Thymus (tissue), 11 donors: ENCODE data around the gene ATR. TPM values are rescaled to one million over a fixed set of nuclear protein-coding genes. Genes with fewer than 3 reads are reported as not detected.
"Not testable (repeated sequence)": the region's sequence is repeated elsewhere in the genome, so short reads cannot be mapped to it uniquely, and the experiment has no call there.

Experiments
- DNase-seq, 9 donors: peaks; one replicate each; pipeline ENCODE4 v3.0.0-alpha.2; 2013; ENCODE audit warnings: low spot score in 9 of 9, low read depth in 6 of 9, missing footprints in 1 of 9
- H3K27ac ChIP-seq, 2 donors: one replicate each; pipeline ENCODE4 v1.5.1; 2013; ENCODE audit warnings: control low read depth in 1 of 2, low read depth in 1 of 2, low read length in 1 of 2, mild to moderate bottlenecking in 1 of 2, moderate library complexity in 1 of 2
- H3K27me3 ChIP-seq, 2 donors: one replicate each; pipeline ENCODE4 v1.5.1; 2013; ENCODE audit warnings: low read length in 1 of 2; ENCODE audit not compliant: control insufficient read depth in 2 of 2, insufficient read depth in 1 of 2
- H3K36me3 ChIP-seq, 2 donors: one replicate each; pipeline ENCODE4 v1.5.1; 2013; ENCODE audit warnings: low read length in 1 of 2, mild to moderate bottlenecking in 1 of 2, moderate library complexity in 1 of 2; ENCODE audit not compliant: control insufficient read depth in 2 of 2, insufficient read depth in 2 of 2
- H3K4me1 ChIP-seq, 2 donors: one replicate each; pipeline ENCODE4 v1.5.1; 2013; ENCODE audit warnings: low read length in 2 of 2; ENCODE audit not compliant: control insufficient read depth in 2 of 2, insufficient read depth in 2 of 2
- H3K4me3 ChIP-seq, 2 donors: one replicate each; pipeline ENCODE4 v1.5.1; 2013; ENCODE audit warnings: low read length in 2 of 2, control low read depth in 1 of 2, mild to moderate bottlenecking in 1 of 2
- H3K9me3 ChIP-seq, 2 donors: one replicate each; pipeline ENCODE4 v1.5.1; 2013; ENCODE audit warnings: low read length in 1 of 2, mild to moderate bottlenecking in 1 of 2; ENCODE audit not compliant: control insufficient read depth in 2 of 2, insufficient read depth in 1 of 2
- WGBS: extraction: QIAGEN DNeasy Blood & Tissue Kit; methylation state at CpG from one replicate; pipeline ENCODE4 v1.1.7; 2013; 5-methylcytosine and 5-hydroxymethylcytosine counted together
- polyA plus RNA-seq: library from polyadenylated mRNA; stranded (reverse); fragments of 200-250 nt; gene quantifications from one replicate; pipeline ENCODE4 v1.2.3, GENCODE V29; 2013
- total RNA-seq: library from RNA; stranded (reverse); fragments of 120-200 nt; gene quantifications from one replicate; pipeline ENCODE4 v1.2.4, GENCODE V29; 2013
- donor health status: healthy.

Gene ATR
- total and polyA plus RNA-seq, 2 donors, result 23.9 to 50.8 TPM

DNA sequence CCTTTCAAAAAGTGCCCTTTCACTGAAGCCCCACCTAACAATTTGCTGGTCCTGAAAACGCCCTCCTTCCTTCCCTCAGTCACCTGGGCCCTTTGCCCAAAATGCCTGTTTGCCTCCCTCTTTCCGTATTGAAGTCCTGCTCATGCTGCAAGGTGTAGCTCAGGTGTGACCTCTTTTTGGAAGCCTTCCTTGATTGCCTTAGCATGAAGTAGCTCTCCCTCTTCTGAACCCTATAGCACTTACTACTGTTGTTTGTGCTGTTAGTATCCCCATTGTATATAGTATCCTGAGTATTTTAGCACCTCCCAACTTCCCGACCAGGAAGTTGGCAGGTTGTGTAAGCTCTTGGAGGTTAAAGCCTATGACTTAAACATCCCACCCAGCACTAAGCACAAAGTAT, 19.4 kb upstream of the ATR start:
- Histone ChIP-seq H3K4me3 (no peak overlapping the region), H3K4me1 (peaks cover 4 to 13% of the 10 kb centered on the region in 2 donors), H3K9me3 (peaks cover 0 to 2% of the 10 kb centered on the region in 2 donors), H3K27ac (no peak overlapping the region), H3K27me3 (no peaks in the 10 kb centered on the region), H3K36me3 (no peaks in the 10 kb centered on the region)
- DNase-seq, result peak in 1 of 9 donors; percentile 18
- WGBS, result 91% methylated on average over 3 of the region's 3 CpGs

DNA sequence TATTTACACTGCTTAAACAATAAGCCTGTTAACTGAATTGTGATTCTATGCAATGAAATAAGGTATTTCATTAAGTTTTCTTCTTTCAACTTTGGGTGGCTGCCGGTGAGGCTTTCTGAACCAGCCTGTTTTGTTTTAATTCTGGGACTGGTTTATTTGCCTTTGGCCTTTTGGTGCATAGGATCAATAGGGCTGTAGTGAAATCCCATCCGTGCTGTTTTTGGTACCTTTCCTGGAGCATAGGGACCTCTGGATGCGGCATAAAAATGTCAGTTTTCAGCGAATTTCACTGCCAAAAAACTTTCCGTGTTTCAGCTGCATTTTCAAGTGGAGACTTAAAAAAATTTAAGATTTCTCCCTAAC, 18.2 kb upstream of the ATR start:
- Histone ChIP-seq H3K27ac (no peak overlapping the region), H3K36me3 (no peaks in the 10 kb centered on the region), H3K4me1 (peaks cover 4 to 13% of the 10 kb centered on the region in 2 donors), H3K27me3 (no peaks in the 10 kb centered on the region), H3K9me3 (peaks cover 0 to 2% of the 10 kb centered on the region in 2 donors), H3K4me3 (peak overlapping the region; percentile 94 to 98)
- 17% methylated on average over 5 of the region's 5 CpGs for WGBS
- no peak for DNase-seq

DNA sequence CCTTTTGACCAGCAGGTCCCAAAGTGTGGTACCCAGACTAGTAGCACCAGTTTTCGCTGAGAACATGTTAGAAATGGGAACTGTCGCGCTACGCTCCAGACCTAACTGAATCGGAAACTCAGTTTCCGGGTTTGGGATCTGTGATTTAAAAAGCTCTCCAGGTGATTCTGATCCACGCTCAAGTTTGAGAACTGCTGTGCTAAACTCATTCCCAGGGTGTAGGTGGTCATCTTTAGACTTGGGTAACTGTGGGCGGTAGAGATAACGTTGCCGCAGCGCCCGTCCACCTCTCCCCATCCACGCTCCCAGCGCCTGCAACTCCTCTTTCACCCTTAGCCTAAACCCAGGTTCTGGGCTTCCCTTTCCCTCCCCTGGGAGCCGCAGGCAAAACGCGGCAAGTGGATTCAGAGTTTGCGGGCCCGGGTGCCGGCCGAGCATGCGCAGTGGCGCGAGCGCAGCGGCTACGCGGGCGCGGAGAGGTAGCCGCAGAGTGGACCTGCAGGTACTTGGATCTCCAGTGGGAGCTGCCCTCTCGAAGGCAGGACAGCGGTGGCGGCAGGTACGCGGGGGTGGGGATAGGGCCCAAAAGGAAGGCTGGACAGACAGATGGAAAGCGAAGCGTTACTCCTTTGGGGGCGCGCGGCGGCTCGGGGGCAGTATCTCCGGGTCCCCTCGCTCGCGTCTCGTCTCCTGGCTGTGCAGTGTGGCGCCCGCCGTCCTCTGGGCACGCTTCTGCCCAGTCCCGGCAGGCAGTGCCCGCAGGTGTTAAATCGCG, 17.6 kb upstream of the ATR start, which contains the start of gene PLS1:
Gene PLS1, plus strand, starts transcription at position 443 of the 775 bp plus-strand sequence. CDS start 67,845 bp downstream, outside the sequence.
- Histone ChIP-seq H3K27ac (peak within 1 kb of the TSS; percentile 49 to 52), H3K36me3 (no peaks in the 10 kb centered on the region), H3K27me3 (no peaks in the 10 kb centered on the region), H3K9me3 (peaks cover 0 to 2% of the 10 kb centered on the region in 2 donors), H3K4me1 (peaks cover 4 to 13% of the 10 kb centered on the region in 2 donors), H3K4me3 (peak within 1 kb of the TSS; percentile 94 to 98)
- peak; percentile 79 to 94 (median 86) for DNase-seq
- under 1% methylated on average over 56 of the region's 56 CpGs for WGBS

DNA sequence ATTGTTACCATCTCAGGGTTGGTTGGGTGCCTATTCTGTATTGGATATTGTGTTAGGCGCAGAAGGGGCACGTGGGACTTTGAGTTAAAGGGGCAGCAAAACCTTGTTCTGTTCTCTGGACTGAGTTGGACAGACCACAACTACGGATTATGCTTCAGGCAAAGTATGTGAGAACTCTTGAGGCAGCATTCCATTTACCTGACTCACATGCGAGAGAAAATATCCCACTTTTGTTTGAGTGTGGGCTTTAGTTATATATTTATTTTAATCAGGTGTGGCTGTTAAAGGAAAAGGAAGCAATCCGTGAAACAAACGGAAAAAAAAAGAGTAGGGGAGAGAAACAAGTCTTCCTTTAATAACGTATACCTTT, 17.0 kb upstream of the ATR start:
- no peak for DNase-seq
- Histone ChIP-seq H3K4me1 (peaks cover 4 to 13% of the 10 kb centered on the region in 2 donors), H3K27me3 (no peaks in the 10 kb centered on the region), H3K4me3 (peak overlapping the region; percentile 94 to 98), H3K9me3 (peaks cover 0 to 2% of the 10 kb centered on the region in 2 donors), H3K27ac (peak overlapping the region; percentile 19 to 52), H3K36me3 (no peaks in the 10 kb centered on the region)
- 20% methylated on average over 7 of the region's 7 CpGs for WGBS

DNA sequence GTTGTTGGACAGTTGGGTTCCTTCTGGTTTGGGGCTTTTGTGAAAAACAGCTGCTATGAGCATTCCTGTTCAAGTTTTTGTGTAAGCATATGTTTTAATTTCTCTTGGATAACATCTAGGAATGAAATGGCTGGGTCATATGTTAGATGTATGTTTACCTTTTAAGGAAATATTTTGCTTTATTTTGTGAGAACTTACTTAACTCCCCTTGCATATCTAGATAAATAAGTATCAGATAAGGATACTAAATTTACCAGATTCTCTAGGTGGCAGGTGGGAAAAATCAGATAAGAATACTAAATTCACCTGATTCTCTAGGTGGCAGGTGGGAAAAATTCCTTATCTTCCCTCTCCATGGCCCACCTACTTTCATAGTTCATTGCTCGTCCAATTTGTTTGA, 16.6 kb upstream of the ATR start:
- Histone ChIP-seq H3K9me3 (peaks cover 0 to 2% of the 10 kb centered on the region in 2 donors), H3K27me3 (no peaks in the 10 kb centered on the region), H3K4me1 (peaks cover 4 to 13% of the 10 kb centered on the region in 2 donors), H3K36me3 (no peaks in the 10 kb centered on the region), H3K27ac (no peak overlapping the region), H3K4me3 (no peak overlapping the region)
- no peak for DNase-seq
- 70% methylated on average over 1 of the region's 1 CpG for WGBS

DNA sequence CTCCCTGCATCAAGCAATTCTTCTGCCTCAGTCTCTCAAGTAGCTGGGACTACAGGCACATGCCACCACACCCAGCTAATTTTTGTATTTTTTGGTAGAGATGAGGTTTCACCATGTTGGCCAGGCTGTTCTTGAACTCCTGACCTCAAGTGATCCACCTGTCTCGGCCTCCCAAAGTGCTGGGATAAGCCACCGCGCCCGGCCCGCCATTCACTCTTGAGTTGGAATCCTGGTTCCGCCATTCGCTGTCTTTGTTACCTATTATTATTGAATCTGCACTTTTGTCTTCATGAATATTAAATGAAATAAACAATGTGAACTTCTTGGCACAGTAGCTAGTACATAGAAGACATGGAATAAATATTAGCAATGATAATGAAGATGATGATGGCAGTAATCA, 13.7 kb upstream of the ATR start:
- H3K36me3 ChIP-seq, H3K4me3 ChIP-seq, DNase-seq, H3K27me3 ChIP-seq, H3K9me3 ChIP-seq, H3K4me1 ChIP-seq, H3K27ac ChIP-seq: not testable (repeated sequence)
- 98% methylated on average over 7 of the region's 7 CpGs for WGBS

DNA sequence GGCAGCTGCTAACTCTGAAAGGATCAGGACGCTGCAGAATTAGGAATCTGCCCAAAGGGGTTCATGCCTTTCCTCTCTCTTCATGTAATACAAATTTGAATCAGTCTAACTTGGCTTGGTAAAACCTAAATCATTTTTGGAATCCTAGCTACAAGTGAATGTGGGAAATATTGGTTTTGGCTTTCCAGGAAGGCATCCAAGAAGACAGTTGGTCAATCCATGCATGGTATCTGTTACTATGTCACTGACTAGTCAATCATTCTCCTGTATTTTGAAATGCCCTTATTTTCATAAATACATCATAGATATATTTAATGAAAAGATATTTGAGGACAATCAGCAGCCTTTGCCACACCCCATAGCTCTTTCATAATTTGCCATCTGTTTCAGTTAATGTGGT, 10.2 kb upstream of the ATR start:
- DNase-seq, result no peak
- no peaks in the 10 kb centered on the region for H3K4me1 ChIP-seq
- no peak overlapping the region for H3K27ac ChIP-seq
- H3K27me3 ChIP-seq, result peaks cover 0 to 8% of the 10 kb centered on the region in 2 donors
- no peak overlapping the region for H3K4me3 ChIP-seq
- WGBS, result 95% methylated on average over 1 of the region's 1 CpG
- no peaks in the 10 kb centered on the region for H3K9me3 ChIP-seq
- H3K36me3 ChIP-seq, result no peaks in the 10 kb centered on the region

DNA sequence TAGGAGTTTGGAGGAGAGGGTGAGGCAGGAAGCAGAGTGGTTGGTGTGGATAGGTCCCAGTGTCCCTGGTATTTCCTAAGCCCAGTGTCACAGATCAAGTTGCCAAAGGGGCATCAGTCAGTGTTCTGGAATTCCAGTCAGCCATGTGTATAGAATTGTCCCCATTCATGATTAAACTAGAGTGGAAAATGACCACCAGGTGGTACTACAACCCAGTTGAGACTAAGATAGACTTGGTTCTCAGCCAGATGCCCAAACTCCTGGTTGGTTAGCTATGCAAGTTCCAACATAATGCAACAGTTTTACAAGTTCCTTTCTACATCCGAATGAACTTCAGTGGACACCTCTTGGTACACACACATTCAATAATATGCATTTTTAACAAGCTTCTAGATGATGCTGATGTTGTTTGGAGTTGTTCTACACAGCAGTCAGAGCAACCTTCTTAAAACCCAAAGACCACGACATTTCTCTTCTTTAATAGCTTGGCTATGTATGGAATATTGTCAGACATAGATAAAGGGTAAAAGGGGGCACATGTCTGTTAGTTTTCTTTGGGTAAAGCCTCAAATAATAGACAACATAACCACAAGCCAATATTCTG, 8.4 kb upstream of the ATR start:
- DNase-seq, result peak in 4 of 9 donors; percentile 29 to 68 (median 44)
- Histone ChIP-seq H3K4me1 (no peaks in the 10 kb centered on the region), H3K27ac (no peak overlapping the region), H3K9me3 (no peaks in the 10 kb centered on the region), H3K27me3 (peaks cover 0 to 8% of the 10 kb centered on the region in 2 donors), H3K4me3 (no peak overlapping the region), H3K36me3 (no peaks in the 10 kb centered on the region)
- WGBS, result 55% methylated on average over 2 of the region's 2 CpGs

DNA sequence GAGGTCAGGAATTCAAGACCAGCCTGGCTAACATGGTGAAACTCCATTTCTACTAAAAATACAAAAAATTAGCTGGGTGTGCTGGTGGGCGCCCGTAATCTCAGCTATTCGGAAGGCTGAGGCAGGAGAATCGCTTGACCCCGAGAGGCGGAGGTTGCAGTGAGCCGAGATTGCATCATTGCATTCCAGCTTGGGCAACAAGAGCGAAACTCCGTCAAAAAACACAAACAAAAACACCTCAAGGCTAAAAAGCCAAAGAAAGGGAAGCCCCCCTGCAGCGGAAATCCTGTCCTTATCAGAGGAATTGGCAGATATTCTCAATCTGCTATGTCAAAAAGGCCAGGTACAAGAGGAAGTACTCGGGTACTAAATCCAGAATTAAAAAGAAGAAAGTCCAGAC, 2.5 kb upstream of the ATR start:
- DNase-seq, H3K9me3 ChIP-seq, H3K4me3 ChIP-seq, H3K27ac ChIP-seq, H3K36me3 ChIP-seq, H3K27me3 ChIP-seq: not testable (repeated sequence)
- peaks cover 6 to 12% of the 10 kb centered on the region in 2 donors for H3K4me1 ChIP-seq
- 90% methylated on average over 11 of the region's 11 CpGs for WGBS
